HFF-Myc (cell line): ENCODE data around the gene TMEM219.

Source experiments
- DNase-seq: peaks from one replicate; pipeline ENCODE4 v3.0.0-alpha.2; 2011; ENCODE audit warnings: low read depth; ENCODE audit errors: extremely low read depth
- H3K4me3 ChIP-seq: replicated peaks from 2 replicates; pipeline ENCODE4 v1.5.1; 2011; ENCODE audit warnings: low read depth, mild to moderate bottlenecking, control low read depth, low read length
- TF ChIP-seq, protein P1 (sequence below): IDR thresholded peaks from 2 replicates; pipeline ENCODE4 v1.5.1; 2012; ENCODE audit warnings: mild to moderate bottlenecking, low read depth, low read length, control low read depth; ENCODE audit errors: missing control alignments

TMEM219 gene

GRCh38 chr16:29983420-29984136 lies 21.7 kb downstream of the TMEM219 start:
- TF ChIP-seq, protein P1, sequence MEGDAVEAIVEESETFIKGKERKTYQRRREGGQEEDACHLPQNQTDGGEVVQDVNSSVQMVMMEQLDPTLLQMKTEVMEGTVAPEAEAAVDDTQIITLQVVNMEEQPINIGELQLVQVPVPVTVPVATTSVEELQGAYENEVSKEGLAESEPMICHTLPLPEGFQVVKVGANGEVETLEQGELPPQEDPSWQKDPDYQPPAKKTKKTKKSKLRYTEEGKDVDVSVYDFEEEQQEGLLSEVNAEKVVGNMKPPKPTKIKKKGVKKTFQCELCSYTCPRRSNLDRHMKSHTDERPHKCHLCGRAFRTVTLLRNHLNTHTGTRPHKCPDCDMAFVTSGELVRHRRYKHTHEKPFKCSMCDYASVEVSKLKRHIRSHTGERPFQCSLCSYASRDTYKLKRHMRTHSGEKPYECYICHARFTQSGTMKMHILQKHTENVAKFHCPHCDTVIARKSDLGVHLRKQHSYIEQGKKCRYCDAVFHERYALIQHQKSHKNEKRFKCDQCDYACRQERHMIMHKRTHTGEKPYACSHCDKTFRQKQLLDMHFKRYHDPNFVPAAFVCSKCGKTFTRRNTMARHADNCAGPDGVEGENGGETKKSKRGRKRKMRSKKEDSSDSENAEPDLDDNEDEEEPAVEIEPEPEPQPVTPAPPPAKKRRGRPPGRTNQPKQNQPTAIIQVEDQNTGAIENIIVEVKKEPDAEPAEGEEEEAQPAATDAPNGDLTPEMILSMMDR: no peak
- DNase-seq: no peak
- no peak overlapping the region for H3K4me3 ChIP-seq

- no peak for DNase-seq
- TF ChIP-seq, protein P1: no peak
- no peak overlapping the region for H3K4me3 ChIP-seq
Measured at GRCh38 chr16:29984137-29984763, 22.4 kb downstream of the TMEM219 start.

DNA sequence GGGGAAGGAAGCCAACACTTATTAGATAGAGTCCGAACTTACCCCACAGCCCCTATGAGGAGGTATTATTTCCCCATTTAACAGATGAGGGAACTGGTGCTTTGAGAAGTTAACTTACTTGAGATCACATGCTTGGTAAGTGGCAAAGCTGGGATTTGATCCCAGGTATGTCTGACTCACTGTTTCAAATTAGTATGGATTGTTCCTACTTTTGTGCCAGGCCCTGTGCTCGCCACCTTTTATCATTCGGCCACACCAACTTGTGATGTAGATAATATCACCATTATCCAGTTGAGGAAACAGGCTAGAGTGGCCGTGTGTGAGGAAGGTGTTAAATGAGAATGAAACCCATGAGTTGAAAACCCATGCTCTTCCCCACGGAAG lies 22.9 kb downstream of the TMEM219 start:
- DNase-seq: no peak
- TF ChIP-seq, protein P1: no peak
- H3K4me3 ChIP-seq: no peak overlapping the region

GRCh38 chr16:29985271-29985811 lies 23.5 kb downstream of the TMEM219 start:
- no peak for DNase-seq
- TF ChIP-seq, protein P1: no peak
- H3K4me3 ChIP-seq: no peak overlapping the region

GRCh38 chr16:29986231-29986630 lies 24.4 kb downstream of the TMEM219 start:
- TF ChIP-seq, protein P1: no peak
- DNase-seq: no peak
- H3K4me3 ChIP-seq: no peak overlapping the region

- no peak overlapping the region for H3K4me3 ChIP-seq
- no peak for DNase-seq
- TF ChIP-seq, protein P1: no peak
Measured at GRCh38 chr16:29986931-29987330, 25.1 kb downstream of the TMEM219 start.
